ENCODE results near the gene DHCR24.
"Not testable (repeated sequence)": the region's sequence is repeated elsewhere in the genome, so short reads cannot be mapped to it uniquely, and the experiment has no call there.

Gene DHCR24

GRCh38 chr1:54882519-54882918, 4.5 kb downstream of the DHCR24 start:
- Mint-ChIP-seq H3K4me3 (no peak overlapping the region), H3K36me3 (peaks cover 14% of the 10 kb centered on the region), H3K27ac (no peak overlapping the region), H3K9me3 (peaks cover 3% of the 10 kb centered on the region), H3K4me1 (peaks cover 29% of the 10 kb centered on the region), H3K27me3 (no peaks in the 10 kb centered on the region)
- DNase-seq (ENCODE audit: low spot score in 2 of 2) (no peak), ATAC-seq (ENCODE audit: low read depth) (no peak)

GRCh38 chr1:54881604-54882003, 5.4 kb downstream of the DHCR24 start:
- peaks cover 17% of the 10 kb centered on the region for H3K36me3 Mint-ChIP-seq
- H3K4me3 Mint-ChIP-seq; H3K27ac Mint-ChIP-seq; H3K27me3 Mint-ChIP-seq; DNase-seq (ENCODE audit: low spot score in 2 of 2); ATAC-seq (ENCODE audit: low read depth); H3K9me3 Mint-ChIP-seq: not testable (repeated sequence)
- H3K4me1 Mint-ChIP-seq: peaks cover 25% of the 10 kb centered on the region

GRCh38 chr1:54879872-54880271, 7.1 kb downstream of the DHCR24 start:
- no peaks in the 10 kb centered on the region for H3K27me3 Mint-ChIP-seq
- peaks cover 23% of the 10 kb centered on the region for H3K36me3 Mint-ChIP-seq
- H3K9me3 Mint-ChIP-seq: peaks cover 3% of the 10 kb centered on the region
- peaks cover 14% of the 10 kb centered on the region for H3K4me1 Mint-ChIP-seq
- ATAC-seq (ENCODE audit: low read depth) (no peak), DNase-seq (ENCODE audit: low spot score in 2 of 2) (no peak)
- no peak overlapping the region for H3K4me3 Mint-ChIP-seq
- no peak overlapping the region for H3K27ac Mint-ChIP-seq

GRCh38 chr1:54876814-54877213, 10.2 kb downstream of the DHCR24 start:
- Mint-ChIP-seq H3K27ac (no peak overlapping the region), H3K36me3 (peaks cover 23% of the 10 kb centered on the region), H3K4me3 (no peak overlapping the region), H3K9me3 (peaks cover 3% of the 10 kb centered on the region), H3K27me3 (no peaks in the 10 kb centered on the region), H3K4me1 (peaks cover 7% of the 10 kb centered on the region)
- no peak for ATAC-seq (ENCODE audit: low read depth)
- no peak for DNase-seq (ENCODE audit: low spot score in 2 of 2)

- H3K9me3 Mint-ChIP-seq: peaks cover 3% of the 10 kb centered on the region
- peaks cover 25% of the 10 kb centered on the region for H3K36me3 Mint-ChIP-seq
- H3K4me3 Mint-ChIP-seq: no peak overlapping the region
- H3K27ac Mint-ChIP-seq: no peak overlapping the region
- DNase-seq (ENCODE audit: low spot score in 2 of 2) (no peak), ATAC-seq (ENCODE audit: low read depth) (no peak)
- H3K4me1 Mint-ChIP-seq: peaks cover 7% of the 10 kb centered on the region
- H3K27me3 Mint-ChIP-seq: no peaks in the 10 kb centered on the region
Measured at GRCh38 chr1:54875000-54875399, 12.0 kb downstream of the DHCR24 start.

GRCh38 chr1:54874079-54874830, 12.7 kb downstream of the DHCR24 start:
- Mint-ChIP-seq H3K4me3 (no peak overlapping the region), H3K9me3 (no peaks in the 10 kb centered on the region), H3K27ac (no peak overlapping the region), H3K36me3 (peaks cover 22% of the 10 kb centered on the region), H3K4me1 (peaks cover 4% of the 10 kb centered on the region), H3K27me3 (no peaks in the 10 kb centered on the region)
- DNase-seq (ENCODE audit: low spot score in 2 of 2) (no peak), ATAC-seq (ENCODE audit: low read depth) (no peak)

- ATAC-seq (ENCODE audit: low read depth) (no peak), DNase-seq (ENCODE audit: low spot score in 2 of 2) (no peak)
- Mint-ChIP-seq H3K27me3 (no peaks in the 10 kb centered on the region), H3K4me3 (no peak overlapping the region), H3K27ac (no peak overlapping the region), H3K9me3 (no peaks in the 10 kb centered on the region), H3K36me3 (peaks cover 22% of the 10 kb centered on the region), H3K4me1 (peaks cover 4% of the 10 kb centered on the region)
Measured at GRCh38 chr1:54872036-54872331, 15.0 kb downstream of the DHCR24 start.

GRCh38 chr1:54871275-54872035, 15.5 kb downstream of the DHCR24 start:
- peaks cover 19% of the 10 kb centered on the region for H3K36me3 Mint-ChIP-seq
- H3K27me3 Mint-ChIP-seq: no peaks in the 10 kb centered on the region
- peaks cover 4% of the 10 kb centered on the region for H3K4me1 Mint-ChIP-seq

GRCh38 chr1:54870869-54871268, 16.1 kb downstream of the DHCR24 start:
- Mint-ChIP-seq H3K27me3 (no peaks in the 10 kb centered on the region), H3K9me3 (no peaks in the 10 kb centered on the region), H3K36me3 (peaks cover 19% of the 10 kb centered on the region), H3K27ac (no peak overlapping the region), H3K4me1 (peaks cover 4% of the 10 kb centered on the region), H3K4me3 (no peak overlapping the region)
- ATAC-seq (ENCODE audit: low read depth) (no peak), DNase-seq (ENCODE audit: low spot score in 2 of 2) (no peak)

More at GRCh38 chr1:54871275-54872035, 15.5 kb downstream of the DHCR24 start:
- DNase-seq (ENCODE audit: low spot score in 2 of 2): no peak
- ATAC-seq (ENCODE audit: low read depth): no peak
- Mint-ChIP-seq H3K9me3 (no peaks in the 10 kb centered on the region), H3K27ac (no peak overlapping the region), H3K4me3 (no peak overlapping the region)

- no peak for DNase-seq (ENCODE audit: low spot score in 2 of 2)
- ATAC-seq (ENCODE audit: low read depth): no peak
- Mint-ChIP-seq H3K27ac (no peak overlapping the region), H3K4me3 (no peak overlapping the region), H3K4me1 (no peaks in the 10 kb centered on the region), H3K9me3 (no peaks in the 10 kb centered on the region), H3K36me3 (peaks cover 19% of the 10 kb centered on the region), H3K27me3 (no peaks in the 10 kb centered on the region)
Measured at GRCh38 chr1:54869173-54869851, 17.7 kb downstream of the DHCR24 start.

GRCh38 chr1:54867717-54868057, 19.3 kb downstream of the DHCR24 start:
- no peak overlapping the region for H3K27ac Mint-ChIP-seq
- ATAC-seq (ENCODE audit: low read depth): no peak
- H3K27me3 Mint-ChIP-seq: no peaks in the 10 kb centered on the region
- H3K4me3 Mint-ChIP-seq: no peak overlapping the region
- H3K9me3 Mint-ChIP-seq: no peaks in the 10 kb centered on the region
- peaks cover 22% of the 10 kb centered on the region for H3K36me3 Mint-ChIP-seq
- no peak for DNase-seq (ENCODE audit: low spot score in 2 of 2)
- no peaks in the 10 kb centered on the region for H3K4me1 Mint-ChIP-seq

- no peak overlapping the region for H3K27ac Mint-ChIP-seq
Measured at GRCh38 chr1:54866801-54867716, 19.9 kb downstream of the DHCR24 start.

GRCh38 chr1:54865238-54866073, 21.5 kb downstream of the DHCR24 start:
- no peak overlapping the region for H3K27ac Mint-ChIP-seq
- peaks cover 9% of the 10 kb centered on the region for H3K4me1 Mint-ChIP-seq
- no peak overlapping the region for H3K4me3 Mint-ChIP-seq
- H3K9me3 Mint-ChIP-seq: no peaks in the 10 kb centered on the region
- H3K27me3 Mint-ChIP-seq: no peaks in the 10 kb centered on the region
- H3K36me3 Mint-ChIP-seq: peaks cover 24% of the 10 kb centered on the region
- DNase-seq (ENCODE audit: low spot score in 2 of 2) (no peak), ATAC-seq (ENCODE audit: low read depth) (no peak)

More at GRCh38 chr1:54866801-54867716, 19.9 kb downstream of the DHCR24 start:
- ATAC-seq (ENCODE audit: low read depth) (no peak), DNase-seq (ENCODE audit: low spot score in 2 of 2) (no peak)
- Mint-ChIP-seq H3K4me1 (peaks cover under 1% of the 10 kb centered on the region), H3K36me3 (peaks cover 24% of the 10 kb centered on the region), H3K9me3 (no peaks in the 10 kb centered on the region), H3K27me3 (no peaks in the 10 kb centered on the region), H3K4me3 (no peak overlapping the region)

All from memory B cell (primary cell).